ENCODE data around the gene ITGB2. TPM values are rescaled to one million over a fixed set of nuclear protein-coding genes. Genes with fewer than 3 reads are reported as not detected.

The ITGB2 gene
- total RNA-seq, 1 experiment from 2014 or later = 1.5 TPM

DNA sequence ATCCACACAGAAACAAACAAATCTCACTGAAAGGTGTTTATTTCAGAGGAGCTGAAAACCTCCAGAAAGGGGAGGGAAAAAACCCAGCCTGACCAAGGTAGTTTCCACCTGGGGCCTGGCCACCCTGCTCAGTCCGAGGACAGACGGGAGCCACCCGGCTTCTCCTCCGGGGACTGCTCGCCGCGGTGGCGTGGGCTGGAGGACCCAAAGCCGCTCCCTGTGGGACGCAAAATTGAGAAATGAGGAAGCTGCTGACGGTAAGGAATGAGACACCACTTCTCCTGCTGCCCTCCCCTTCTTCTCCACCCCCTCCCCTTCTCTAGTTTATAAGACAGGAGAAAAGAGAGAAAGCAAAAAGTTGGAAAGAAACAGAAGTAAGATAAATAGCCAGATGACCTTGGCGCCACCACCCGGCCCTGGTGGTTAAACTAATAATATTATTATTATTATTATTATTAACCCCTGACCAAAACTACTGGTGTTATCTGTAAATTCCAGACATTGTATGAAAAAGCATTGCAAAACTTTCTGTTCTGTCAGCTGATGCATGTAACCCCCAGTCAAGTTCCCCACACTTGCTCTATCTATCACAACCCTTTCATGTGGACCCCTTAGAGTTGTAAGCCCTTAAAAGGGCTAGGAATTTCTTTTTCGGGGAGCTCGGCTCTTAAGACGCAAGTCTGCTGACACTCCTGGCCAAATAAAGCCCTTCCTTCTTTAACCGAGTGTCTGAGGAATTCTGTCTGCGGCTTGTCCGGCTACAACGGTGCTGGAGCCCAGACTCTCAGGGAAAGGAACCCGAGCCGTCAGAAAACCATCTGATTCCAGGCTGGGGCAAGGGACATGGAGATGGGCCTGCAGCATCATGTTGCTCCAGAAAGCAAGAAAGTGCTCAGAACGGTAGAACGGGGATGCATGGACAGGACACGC lies 12.5 kb downstream of the ITGB2 start:
- H3K27me3 ChIP-seq (ENCODE audit: insufficient read depth, low read length) = peaks cover 17% of the 10 kb centered on the region; the same call in 1 of the 2 replicates
- POLR2A ChIA-PET = no interaction called here
- no TSS peak for BruUV-seq (replicated peaks)
- H3K9me3 ChIP-seq (ENCODE audit: control insufficient read depth in 1 of 2, insufficient read depth in 1 of 2, low read depth in 1 of 2, low read length in 2 of 2) = no peaks in the 10 kb centered on the region
- RAD21 ChIA-PET (ENCODE audit: low non-redundant PET in 1 of 2, low total read pairs in 2 of 2, uncharacterized antibody in 2 of 2, unreplicated experiment in 2 of 2) = interaction anchor here in 1 of 2 experiments (0.6 kb wide), 1 partner anchor 80 kb away, joined by 3 read pairs; no protein-coding TSS in a partner anchor
- no peak overlapping the region for H3K9ac ChIP-seq (ENCODE audit: low read length)
- H2AFZ ChIP-seq (ENCODE audit: low read depth, low read length, poor library complexity, severe bottlenecking) = no peak overlapping the region
- CTCF ChIA-PET = no interaction called here
- DNase-seq (ENCODE audit: low read depth, low spot score) (no peak), ATAC-seq (no peak)
- intact Hi-C loops (cut with micrococcal nuclease) = no loop called here
- TF ChIP-seq ZFX (IDR thresholded peaks at IDR 0.05) (no peak), POLR2AphosphoS5 (IDR thresholded peaks at IDR 0.05; ENCODE audit: low read depth, low read length) (no peak), RAD21 (IDR thresholded peaks at IDR 0.05; ENCODE audit: low read depth) (no peak), EGR1 (IDR thresholded peaks at IDR 0.05; ENCODE audit: low read depth) (no peak), ZNF274 (IDR thresholded peaks at IDR 0.05; ENCODE audit: low read depth, low read length) (no peak)
- TF ChIP-seq, protein P1, sequence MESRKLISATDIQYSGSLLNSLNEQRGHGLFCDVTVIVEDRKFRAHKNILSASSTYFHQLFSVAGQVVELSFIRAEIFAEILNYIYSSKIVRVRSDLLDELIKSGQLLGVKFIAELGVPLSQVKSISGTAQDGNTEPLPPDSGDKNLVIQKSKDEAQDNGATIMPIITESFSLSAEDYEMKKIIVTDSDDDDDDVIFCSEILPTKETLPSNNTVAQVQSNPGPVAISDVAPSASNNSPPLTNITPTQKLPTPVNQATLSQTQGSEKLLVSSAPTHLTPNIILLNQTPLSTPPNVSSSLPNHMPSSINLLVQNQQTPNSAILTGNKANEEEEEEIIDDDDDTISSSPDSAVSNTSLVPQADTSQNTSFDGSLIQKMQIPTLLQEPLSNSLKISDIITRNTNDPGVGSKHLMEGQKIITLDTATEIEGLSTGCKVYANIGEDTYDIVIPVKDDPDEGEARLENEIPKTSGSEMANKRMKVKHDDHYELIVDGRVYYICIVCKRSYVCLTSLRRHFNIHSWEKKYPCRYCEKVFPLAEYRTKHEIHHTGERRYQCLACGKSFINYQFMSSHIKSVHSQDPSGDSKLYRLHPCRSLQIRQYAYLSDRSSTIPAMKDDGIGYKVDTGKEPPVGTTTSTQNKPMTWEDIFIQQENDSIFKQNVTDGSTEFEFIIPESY (IDR thresholded peaks at IDR 0.05; ENCODE audit: extremely low read depth, insufficient replicate concordance, low read length) = no peak
- TF ChIP-seq, protein P2, sequence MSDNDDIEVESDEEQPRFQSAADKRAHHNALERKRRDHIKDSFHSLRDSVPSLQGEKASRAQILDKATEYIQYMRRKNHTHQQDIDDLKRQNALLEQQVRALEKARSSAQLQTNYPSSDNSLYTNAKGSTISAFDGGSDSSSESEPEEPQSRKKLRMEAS (IDR thresholded peaks at IDR 0.05) = no peak
- H4K20me1 ChIP-seq (ENCODE audit: insufficient read depth) = no peaks in the 10 kb centered on the region
- peaks cover 0 to 8% of the 10 kb centered on the region in 2 experiments; a peak in 1 of 4 replicates for H3K4me1 ChIP-seq (ENCODE audit: control insufficient read depth in 1 of 2, insufficient read depth in 2 of 2, low read length in 2 of 2)
- no peak overlapping the region for H3K27ac ChIP-seq (ENCODE audit: low read depth, low read length)
- no peaks in the 10 kb centered on the region for H3K9me2 ChIP-seq (ENCODE audit: insufficient read depth)
- no peak overlapping the region for H3K4me2 ChIP-seq (ENCODE audit: low read length)
- H3K36me3 ChIP-seq (ENCODE audit: control insufficient read depth in 1 of 2, insufficient read depth in 2 of 2, low read length in 2 of 2) = no peaks in the 10 kb centered on the region
- no peak overlapping the region for H3K4me3 ChIP-seq (replicated peaks in 1 of 2; ENCODE audit: low read depth in 1 of 2, low read length in 2 of 2)
- no peaks in the 10 kb centered on the region for H3K79me2 ChIP-seq (ENCODE audit: insufficient read depth, low read length)
